K562 (cell line): Measurements from ENCODE around the gene PPP1R15A. TPM values are rescaled to one million over a fixed set of nuclear protein-coding genes. Genes with fewer than 3 reads are reported as not detected.

Experiments used
- BRCA1 ChIP-seq, 2 experiments: fragments of 450-650 bp in 1 of 2; sonication (generic) in 1 of 2; formaldehyde crosslinking in 1 of 2; IDR thresholded peaks; 2 replicates each; pipeline versions ENCODE4 v1.5.0 to v1.6.1; 2017 to 2020; ENCODE audit warnings: mild to moderate bottlenecking in 1 of 2, missing genetic modification reagents in 1 of 2
- CBX3 ChIP-seq, 2 experiments: IDR thresholded peaks; 1 replicate in 1 of 2; 2 replicates in 1 of 2; pipeline ENCODE4 v1.6.1; 2012; ENCODE audit warnings: inconsistent platforms in 2 of 2, low read length in 2 of 2, borderline replicate concordance in 1 of 2, control low read depth in 1 of 2
- ELF1 ChIP-seq: fragments of 200-800 bp; sonication (Bioruptor generic); IDR thresholded peaks from 2 replicates; pipeline ENCODE4 v1.6.1; 2016; ENCODE audit warnings: missing genetic modification characterization, missing compliant biosample characterization
- GTF2E2 ChIP-seq: fragments of 200-800 bp; sonication (Bioruptor generic); IDR thresholded peaks from 2 replicates; pipeline ENCODE4 v1.6.1; 2016; ENCODE audit warnings: missing genetic modification characterization, missing compliant biosample characterization
- GTF2F1 ChIP-seq: IDR thresholded peaks from 2 replicates; pipeline ENCODE4 v1.6.1; 2011; ENCODE audit warnings: low read depth, low read length, improper control_type of control experiment
- HINFP ChIP-seq: fragments of 450-650 bp; conservative IDR thresholded peaks from 2 replicates; pipeline ENCODE4 v1.6.1; 2016; ENCODE audit warnings: missing genetic modification characterization, low read depth, mild to moderate bottlenecking, control low read depth, missing compliant biosample characterization
- ILK ChIP-seq: fragments of 450-650 bp; IDR thresholded peaks from 2 replicates; pipeline ENCODE4 v1.6.1; 2016; ENCODE audit warnings: missing genetic modification characterization, low read depth, mild to moderate bottlenecking, missing compliant biosample characterization, moderate library complexity, borderline replicate concordance
- MECOM ChIP-seq: fragments of 250-450 bp; sonication (Bioruptor Pico); IDR thresholded peaks from 2 replicates; pipeline ENCODE4 v1.8.0; 2022; ENCODE audit warnings: inconsistent platforms
- MTA2 ChIP-seq: fragments of 450-650 bp; IDR thresholded peaks from 2 replicates; pipeline ENCODE4 v1.6.1; 2016; ENCODE audit warnings: low read depth
- NEUROD1 ChIP-seq: fragments of 150-350 bp; IDR thresholded peaks from 2 replicates; pipeline ENCODE4 v1.6.1; 2014; ENCODE audit warnings: borderline replicate concordance, low read length, low read depth; ENCODE audit not compliant: partially characterized antibody
- PHF20 ChIP-seq: fragments of 450-650 bp; IDR thresholded peaks from 2 replicates; pipeline ENCODE4 v1.6.1; 2018; ENCODE audit not compliant: partially characterized antibody
- PPARD ChIP-seq: fragments of 250-450 bp; sonication (Bioruptor Pico); IDR thresholded peaks from 2 replicates; pipeline ENCODE4 v1.8.0; 2022; ENCODE audit warnings: inconsistent platforms, mild to moderate bottlenecking, moderate library complexity
- PREB ChIP-seq: sonication (generic); formaldehyde crosslinking; IDR thresholded peaks from 2 replicates; pipeline ENCODE4 v1.8.1; 2023; ENCODE audit warnings: mild to moderate bottlenecking, missing genetic modification reagents
- RAD51 ChIP-seq: fragments of 450-650 bp; IDR thresholded peaks from 2 replicates; pipeline ENCODE4 v1.7.1; 2016; ENCODE audit warnings: low read depth, mild to moderate bottlenecking, borderline replicate concordance
- SPI1 ChIP-seq: IDR thresholded peaks from 2 replicates; pipeline ENCODE4 v1.6.1; 2011; ENCODE audit warnings: low read depth, low read length, control low read depth, borderline replicate concordance
- TAF1 ChIP-seq: IDR thresholded peaks from 2 replicates; pipeline ENCODE4 v1.6.1; 2011; ENCODE audit warnings: mild to moderate bottlenecking, low read length, moderate library complexity; ENCODE audit not compliant: insufficient read depth, control insufficient read depth, severe bottlenecking; ENCODE audit errors: extremely low read depth
- TEAD1 ChIP-seq, 2 experiments: fragments of 450-650 bp in 1 of 2; sonication (generic) in 1 of 2; formaldehyde crosslinking; IDR thresholded peaks; 2 replicates each; pipeline versions ENCODE4 v1.4.0 to v1.8.0; 2020 to 2022; ENCODE audit warnings: mild to moderate bottlenecking in 2 of 2, missing genetic modification reagents in 1 of 2
- THRAP3 ChIP-seq: fragments of 450-650 bp; IDR thresholded peaks from 2 replicates; pipeline ENCODE4 v1.6.1; 2016; ENCODE audit warnings: mild to moderate bottlenecking, inconsistent platforms, borderline replicate concordance
- U2AF1 ChIP-seq: fragments of 200-400 bp; formaldehyde crosslinking; optimal IDR thresholded peaks from 2 replicates; pipeline ENCODE3; 2017; ENCODE audit warnings: mild to moderate bottlenecking, low read depth, low read length, moderate library complexity
- ZBTB17 ChIP-seq: fragments of 450-650 bp; formaldehyde crosslinking; IDR thresholded peaks from 2 replicates; pipeline ENCODE4 v1.4.0; 2020; ENCODE audit warnings: mild to moderate bottlenecking
- ZKSCAN3 ChIP-seq: fragments of 250-450 bp; sonication (Bioruptor Pico); IDR thresholded peaks from 2 replicates; pipeline ENCODE4 v1.4.0; 2020
- ZNF668 ChIP-seq: fragments of 250-450 bp; sonication (Bioruptor Pico); IDR thresholded peaks from 2 replicates; pipeline ENCODE4 v1.8.0; 2022; ENCODE audit warnings: mild to moderate bottlenecking, inconsistent platforms
- polyA plus RNA-seq, 8 experiments: library from polyadenylated mRNA; depleted of rRNA in 4 of 8; stranded (reverse) in 5 of 8; unstranded in 3 of 8; fragments of >200 nt; fragmentation: Nextera tagmentation in 2 of 8; fragmentation: Illumina TruSeq in 1 of 8; extraction: Ambion mirVana in 2 of 8; extraction: Trizol in 1 of 8; gene quantifications; 2 replicates each; pipeline versions ENCODE4 v1.2.1 to v1.2.3, GENCODE V29; 2011 to 2014; ENCODE audit warnings: inconsistent platforms in 1 of 8, missing spikeins in 1 of 8
- total RNA-seq, 7 experiments: library from RNA; depleted of rRNA in 6 of 7; stranded (reverse); fragments of >200 nt in 6 of 7; fragmentation: Illumina TruSeq in 2 of 7; extraction: Trizol in 2 of 7; gene quantifications; 2 replicates each; pipeline versions ENCODE4 v1.2.1 to v1.2.3, GENCODE V29; 2011 to 2021; ENCODE audit warnings: low replicate concordance in 1 of 7
- TF ChIP-seq, protein P1 (sequence below): IDR thresholded peaks from 2 replicates; pipeline ENCODE4 v1.6.1; 2011; ENCODE audit not compliant: insufficient read length; ENCODE audit errors: extremely low read depth
- TF ChIP-seq, protein P2 (sequence below): fragments of 250-450 bp; sonication (Bioruptor Pico); IDR thresholded peaks from 2 replicates; pipeline ENCODE4 v1.5.0; 2021

Gene PPP1R15A
- total and polyA plus RNA-seq, 9 of the 15 experiments (the other 6 are each of a cell fraction or from before 2014, with no cell fraction given) = 0.42 to 73.7 (median 44.0) TPM

GRCh38 chr19:48872182-48872883, at the start of gene PPP1R15A (continued):
- peak in 1 of 2 experiments; percentile 66; a peak in 2 of 3 replicates for TF ChIP-seq CBX3 (IDR thresholded peaks at IDR 0.05; ENCODE audit: borderline replicate concordance in 1 of 2, low read length in 2 of 2)
- TF ChIP-seq ILK = no peak
- TF ChIP-seq MECOM = no peak
- TF ChIP-seq SPI1 = peak; percentile 88
- no peak for TF ChIP-seq PPARD (CRISPR knock-in tag)
- TF ChIP-seq, protein P1, sequence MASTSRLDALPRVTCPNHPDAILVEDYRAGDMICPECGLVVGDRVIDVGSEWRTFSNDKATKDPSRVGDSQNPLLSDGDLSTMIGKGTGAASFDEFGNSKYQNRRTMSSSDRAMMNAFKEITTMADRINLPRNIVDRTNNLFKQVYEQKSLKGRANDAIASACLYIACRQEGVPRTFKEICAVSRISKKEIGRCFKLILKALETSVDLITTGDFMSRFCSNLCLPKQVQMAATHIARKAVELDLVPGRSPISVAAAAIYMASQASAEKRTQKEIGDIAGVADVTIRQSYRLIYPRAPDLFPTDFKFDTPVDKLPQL = peak; percentile 81
- TF ChIP-seq ZBTB17 (CRISPR knock-in tag) = no peak; the same call in 1 of the 2 replicates
- peak; percentile 94 for TF ChIP-seq TAF1
- TF ChIP-seq NEUROD1 = peak; percentile 78
- peak; percentile 3 to 86; a peak in 2 of 4 replicates for TF ChIP-seq TEAD1 (CRISPR knock-in tag; IDR thresholded peaks at IDR 0.05)
- no peak for TF ChIP-seq HINFP (tag)
- no peak for TF ChIP-seq ZKSCAN3
- TF ChIP-seq MTA2 = no peak
- TF ChIP-seq THRAP3 = peak; percentile 67; the same call in 1 of the 2 replicates
- TF ChIP-seq GTF2F1 = peak; percentile 95
- TF ChIP-seq U2AF1 = no peak
- TF ChIP-seq ZNF668 (CRISPR knock-in tag) = no peak
- TF ChIP-seq, protein P2, sequence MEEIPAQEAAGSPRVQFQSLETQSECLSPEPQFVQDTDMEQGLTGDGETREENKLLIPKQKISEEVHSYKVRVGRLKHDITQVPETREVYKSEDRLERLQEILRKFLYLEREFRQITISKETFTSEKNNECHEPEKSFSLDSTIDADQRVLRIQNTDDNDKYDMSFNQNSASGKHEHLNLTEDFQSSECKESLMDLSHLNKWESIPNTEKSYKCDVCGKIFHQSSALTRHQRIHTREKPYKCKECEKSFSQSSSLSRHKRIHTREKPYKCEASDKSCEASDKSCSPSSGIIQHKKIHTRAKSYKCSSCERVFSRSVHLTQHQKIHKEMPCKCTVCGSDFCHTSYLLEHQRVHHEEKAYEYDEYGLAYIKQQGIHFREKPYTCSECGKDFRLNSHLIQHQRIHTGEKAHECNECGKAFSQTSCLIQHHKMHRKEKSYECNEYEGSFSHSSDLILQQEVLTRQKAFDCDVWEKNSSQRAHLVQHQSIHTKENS = no peak
- peak; percentile 56 for TF ChIP-seq PHF20
- TF ChIP-seq GTF2E2 = peak; percentile 94
- no peak; the same call in 1 of the 2 replicates for TF ChIP-seq PREB
- no peak for TF ChIP-seq RAD51
- no peak for TF ChIP-seq ELF1 (tag)
- TF ChIP-seq BRCA1 (IDR thresholded peaks at IDR 0.05) = no peak
- TF ChIP-seq BRCA1 (CRISPR knock-in tag; IDR thresholded peaks at IDR 0.05) = no peak
